ENCODE measurements around the gene B4GALT3.
A peak's percentile ranks its signal among the peaks of the same experiment; 100 is the strongest.

Gene B4GALT3

GRCh38 chr1:161180639-161181038 is 3.3 kb upstream of the B4GALT3 start:
- H3K4me3 ChIP-seq (ENCODE audit: low read depth, low read length) = no peak overlapping the region
- TF ChIP-seq CTCF (IDR thresholded peaks at IDR 0.05; ENCODE audit: low read depth, low read length) = no peak

GRCh38 chr1:161179698-161180097 is 2.4 kb upstream of the B4GALT3 start:
- no peak for TF ChIP-seq CTCF (IDR thresholded peaks at IDR 0.05; ENCODE audit: low read depth, low read length)
- no peak overlapping the region for H3K4me3 ChIP-seq (ENCODE audit: low read depth, low read length)

- H3K4me3 ChIP-seq (ENCODE audit: low read depth, low read length) = no peak overlapping the region
- TF ChIP-seq CTCF (IDR thresholded peaks at IDR 0.05; ENCODE audit: low read depth, low read length) = no peak
Observed at GRCh38 chr1:161177936-161178244, 583 bp upstream of the B4GALT3 start.

- TF ChIP-seq CTCF (IDR thresholded peaks at IDR 0.05; ENCODE audit: low read depth, low read length) = no peak
- peak overlapping the region; percentile 88 for H3K4me3 ChIP-seq (ENCODE audit: low read depth, low read length)
Observed at GRCh38 chr1:161176468-161177111, 717 bp downstream of the B4GALT3 start.

- peak overlapping the region; percentile 88; the same call in 1 of the 2 replicates for H3K4me3 ChIP-seq (ENCODE audit: low read depth, low read length)
- no peak for TF ChIP-seq CTCF (IDR thresholded peaks at IDR 0.05; ENCODE audit: low read depth, low read length)
Observed at GRCh38 chr1:161175771-161176453, 1.4 kb downstream of the B4GALT3 start.

- TF ChIP-seq CTCF (IDR thresholded peaks at IDR 0.05; ENCODE audit: low read depth, low read length) = no peak
- H3K4me3 ChIP-seq (ENCODE audit: low read depth, low read length) = no peak overlapping the region
Observed at GRCh38 chr1:161174911-161175310, 2.4 kb downstream of the B4GALT3 start.

GRCh38 chr1:161173711-161174110 is 3.6 kb downstream of the B4GALT3 start:
- H3K4me3 ChIP-seq (ENCODE audit: low read depth, low read length) = no peak overlapping the region
- no peak for TF ChIP-seq CTCF (IDR thresholded peaks at IDR 0.05; ENCODE audit: low read depth, low read length)

Data from WI38 (cell line).